22Rv1 (cell line): Measurements from ENCODE around the gene ZBTB4.

Source experiments
- H3K27ac ChIP-seq: fragments of 450-650 bp; 2 replicates; pipeline ENCODE4 v1.5.1; 2017
- CTCF ChIP-seq: fragments of 450-650 bp; IDR thresholded peaks from 2 replicates; pipeline ENCODE4 v1.5.1; 2017; ENCODE audit warnings: mild to moderate bottlenecking
- ZFX ChIP-seq: fragments of 450-650 bp; IDR thresholded peaks from 2 replicates; pipeline ENCODE4 v1.6.1; 2017; ENCODE audit warnings: antibody characterized with exemption, borderline replicate concordance

Gene ZBTB4

GRCh38 chr17:7502171-7502847 lies 22.9 kb upstream of the ZBTB4 start:
- H3K27ac ChIP-seq: no peak overlapping the region
- TF ChIP-seq CTCF: no peak
- no peak for TF ChIP-seq ZFX

- H3K27ac ChIP-seq: no peak overlapping the region
- TF ChIP-seq CTCF (no peak), ZFX (no peak)
These were observed 22.3 kb upstream of the ZBTB4 start for GRCh38 chr17:7501729-7502128.

GRCh38 chr17:7499161-7499560 lies 19.7 kb upstream of the ZBTB4 start:
- TF ChIP-seq CTCF: no peak
- no peak for TF ChIP-seq ZFX
- no peak overlapping the region for H3K27ac ChIP-seq

GRCh38 chr17:7497636-7498035 lies 18.2 kb upstream of the ZBTB4 start:
- no peak for TF ChIP-seq CTCF
- TF ChIP-seq ZFX: no peak
- no peak overlapping the region for H3K27ac ChIP-seq

- H3K27ac ChIP-seq: no peak overlapping the region
- no peak for TF ChIP-seq CTCF
- no peak for TF ChIP-seq ZFX
These were observed 17.8 kb upstream of the ZBTB4 start for GRCh38 chr17:7497228-7497627.

- TF ChIP-seq ZFX (no peak), CTCF (no peak)
- no peak overlapping the region for H3K27ac ChIP-seq
These were observed 17.2 kb upstream of the ZBTB4 start for GRCh38 chr17:7496470-7497183.

GRCh38 chr17:7495906-7496434 lies 16.5 kb upstream of the ZBTB4 start:
- no peak for TF ChIP-seq ZFX
- no peak for TF ChIP-seq CTCF
- no peak overlapping the region for H3K27ac ChIP-seq
